Upper lobe of left lung (tissue), 6 donors: ENCODE measurements around the gene PCSK1N. TPM values are rescaled to one million over a fixed set of nuclear protein-coding genes. Genes with fewer than 3 reads are reported as not detected.

Experiments
- ATAC-seq, 2 donors: fragments of 200-7000 bp; cut with Tn5 transposase; one replicate each; pipeline ENCODE4 v1.9.1; 2022; ENCODE audit warnings: mild to moderate bottlenecking in 2 of 2, moderate library complexity in 2 of 2; ENCODE audit not compliant: low FRiP score in 2 of 2
- DNase-seq, 2 donors: peaks; one replicate each; pipeline ENCODE4 v3.0.0-alpha.2; 2019 to 2020
- H3K27ac ChIP-seq, 4 donors: fragments of 200-600 bp; sonication (generic); one replicate each; pipeline ENCODE4 v1.5.1; 2016 to 2019
- H3K27me3 ChIP-seq, 4 donors: fragments of 200-600 bp; sonication (generic); one replicate each; pipeline ENCODE4 v1.5.1; 2017 to 2019
- H3K36me3 ChIP-seq, 4 donors: fragments of 200-600 bp; sonication (generic); one replicate each; pipeline ENCODE4 v1.5.1; 2016 to 2019
- H3K4me1 ChIP-seq, 4 donors: fragments of 200-600 bp; sonication (generic); one replicate each; pipeline ENCODE4 v1.5.1; 2018 to 2019
- H3K4me3 ChIP-seq, 4 donors: fragments of 200-600 bp; sonication (generic); one replicate each; pipeline ENCODE4 v1.5.1; 2017 to 2019; ENCODE audit warnings: mild to moderate bottlenecking in 2 of 4, moderate library complexity in 1 of 4
- H3K9me3 ChIP-seq, 4 donors: fragments of 200-600 bp; sonication (generic); one replicate each; pipeline ENCODE4 v1.5.1; 2018 to 2019
- EP300 ChIP-seq, 4 donors: sonication (generic); formaldehyde crosslinking; IDR thresholded peaks; one replicate each; pipeline ENCODE4 v1.5.1; 2017; ENCODE audit warnings: antibody characterized with exemption in 4 of 4, control low read depth in 2 of 4
- POLR2A ChIP-seq, 4 donors: fragments of 450-650 bp; IDR thresholded peaks; one replicate each; pipeline ENCODE4 v1.5.1; 2016 to 2017; ENCODE audit warnings: antibody characterized with exemption in 4 of 4, mild to moderate bottlenecking in 2 of 4
- POLR2AphosphoS5 ChIP-seq, 2 donors: sonication (generic); formaldehyde crosslinking; IDR thresholded peaks; one replicate each; pipeline ENCODE4 v1.5.1; 2017; ENCODE audit warnings: antibody characterized with exemption in 2 of 2
- WGBS, 2 donors: methylation state at CpG; one replicate each; pipeline ENCODE4 v1.1.5; 2017 to 2018; 5-methylcytosine and 5-hydroxymethylcytosine counted together
- total RNA-seq, 6 donors: library from RNA; depleted of rRNA in 4 of 6; stranded (reverse); fragments of >200 nt in 4 of 6; gene quantifications; one replicate each; pipeline versions ENCODE4 v1.1.0 to v1.2.1, GENCODE V29; 2016 to 2021
- TF ChIP-seq, protein P1 (sequence below), 6 experiments: fragments of 450-650 bp in 4 of 6; fragments of 200-600 bp in 2 of 6; sonication (generic) in 2 of 6; IDR thresholded peaks; one replicate each; pipeline ENCODE4 v1.5.1; 2016 to 2019; ENCODE audit warnings: antibody characterized with exemption in 6 of 6
- donor health status: DM: no; HTN: no; CAD: no; lungs with moderate emphysema.
- donor health status: DM: no; HTN: yes; CAD: no; lungs with severe emphysema.

Gene PCSK1N
- total RNA-seq, 6 donors from 2014 or later, result 1.0 to 7.5 (median 2.3) TPM

DNA sequence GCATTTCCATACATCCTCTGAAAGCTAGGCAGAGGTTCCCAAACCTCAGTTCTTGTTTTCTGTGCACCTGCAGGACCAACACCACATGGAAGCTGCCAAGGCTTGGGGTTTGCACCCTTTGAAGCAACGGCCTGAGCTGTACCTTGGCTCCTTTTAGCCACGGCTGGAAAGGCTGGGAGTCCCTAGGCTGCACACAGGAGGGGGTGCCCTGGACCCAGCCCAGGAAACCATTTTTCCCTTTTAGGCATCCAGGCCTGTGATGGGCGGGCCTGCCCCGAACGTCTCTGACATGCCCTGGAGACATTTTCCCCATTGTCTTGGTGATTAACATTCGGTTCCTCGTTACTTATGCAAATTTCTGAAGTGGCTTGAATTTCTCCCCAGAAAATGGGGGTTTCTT lies 17.4 kb upstream of the PCSK1N start:
- H3K4me1 ChIP-seq, result no peaks in the 10 kb centered on the region
- no peaks in the 10 kb centered on the region for H3K27me3 ChIP-seq
- no peak for DNase-seq
- H3K9me3 ChIP-seq, result no peaks in the 10 kb centered on the region
- no peak overlapping the region for H3K27ac ChIP-seq
- H3K4me3 ChIP-seq, result no peak overlapping the region
- TF ChIP-seq, protein P1, sequence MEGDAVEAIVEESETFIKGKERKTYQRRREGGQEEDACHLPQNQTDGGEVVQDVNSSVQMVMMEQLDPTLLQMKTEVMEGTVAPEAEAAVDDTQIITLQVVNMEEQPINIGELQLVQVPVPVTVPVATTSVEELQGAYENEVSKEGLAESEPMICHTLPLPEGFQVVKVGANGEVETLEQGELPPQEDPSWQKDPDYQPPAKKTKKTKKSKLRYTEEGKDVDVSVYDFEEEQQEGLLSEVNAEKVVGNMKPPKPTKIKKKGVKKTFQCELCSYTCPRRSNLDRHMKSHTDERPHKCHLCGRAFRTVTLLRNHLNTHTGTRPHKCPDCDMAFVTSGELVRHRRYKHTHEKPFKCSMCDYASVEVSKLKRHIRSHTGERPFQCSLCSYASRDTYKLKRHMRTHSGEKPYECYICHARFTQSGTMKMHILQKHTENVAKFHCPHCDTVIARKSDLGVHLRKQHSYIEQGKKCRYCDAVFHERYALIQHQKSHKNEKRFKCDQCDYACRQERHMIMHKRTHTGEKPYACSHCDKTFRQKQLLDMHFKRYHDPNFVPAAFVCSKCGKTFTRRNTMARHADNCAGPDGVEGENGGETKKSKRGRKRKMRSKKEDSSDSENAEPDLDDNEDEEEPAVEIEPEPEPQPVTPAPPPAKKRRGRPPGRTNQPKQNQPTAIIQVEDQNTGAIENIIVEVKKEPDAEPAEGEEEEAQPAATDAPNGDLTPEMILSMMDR (IDR thresholded peaks at IDR 0.05), result no peak
- WGBS, 2 donors, result 76 to 88% methylated on average over 5 to 6 of the region's 7 CpGs
- H3K36me3 ChIP-seq, result no peaks in the 10 kb centered on the region
- ATAC-seq, result no peak

DNA sequence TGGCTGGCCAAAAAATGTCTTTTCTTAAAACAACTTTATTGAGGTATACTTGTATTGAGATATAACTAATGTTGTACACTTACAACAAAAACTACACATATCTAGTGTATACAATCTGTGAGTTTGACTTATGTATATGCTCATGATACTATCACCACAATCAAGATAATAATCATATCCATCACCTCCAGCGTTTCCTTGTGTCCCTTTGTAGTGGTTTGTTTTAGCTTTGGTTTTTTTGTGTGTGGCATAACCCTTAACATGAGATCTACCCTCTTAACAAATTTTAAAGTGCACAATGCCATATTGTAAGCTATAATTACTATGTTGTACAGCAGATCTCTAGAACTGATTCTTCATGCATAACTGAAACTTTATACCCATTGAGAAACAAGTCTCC lies 13.4 kb upstream of the PCSK1N start:
- no peaks in the 10 kb centered on the region for H3K27me3 ChIP-seq
- DNase-seq (no peak), ATAC-seq (no peak)
- WGBS, 2 donors, result 30 to 58% methylated on average over 1 of the region's 1 CpG
- TF ChIP-seq POLR2AphosphoS5 (IDR thresholded peaks at IDR 0.05) (no peak), POLR2A (IDR thresholded peaks at IDR 0.05) (no peak), EP300 (IDR thresholded peaks at IDR 0.05) (no peak)
- TF ChIP-seq, protein P1 (IDR thresholded peaks at IDR 0.05), result no peak
- no peak overlapping the region for H3K4me3 ChIP-seq
- no peaks in the 10 kb centered on the region for H3K36me3 ChIP-seq
- no peak overlapping the region for H3K27ac ChIP-seq
- no peaks in the 10 kb centered on the region for H3K9me3 ChIP-seq
- no peaks in the 10 kb centered on the region for H3K4me1 ChIP-seq

DNA sequence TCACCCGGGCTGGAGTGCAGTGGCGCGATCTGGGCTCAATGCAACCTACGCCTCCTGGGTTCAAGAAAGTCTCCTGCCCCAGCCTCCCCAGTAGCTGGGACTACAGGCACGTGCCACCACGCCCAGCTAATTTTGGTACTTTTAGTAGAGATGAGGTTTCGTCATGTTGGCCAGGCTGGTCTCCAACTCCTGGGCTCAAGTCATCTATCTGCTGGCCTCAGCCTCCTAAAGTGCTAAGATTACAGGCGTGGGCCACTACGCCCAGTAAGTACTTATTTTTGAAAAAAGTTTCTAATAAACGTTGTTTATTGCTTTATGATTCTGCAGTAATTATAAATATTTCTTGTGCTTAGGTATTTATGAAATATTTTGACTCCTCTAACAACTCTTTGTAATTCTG lies 4.3 kb upstream of the PCSK1N start:
- 71 to 77% methylated on average over 5 to 10 of the region's 10 CpGs for WGBS, 2 donors

DNA sequence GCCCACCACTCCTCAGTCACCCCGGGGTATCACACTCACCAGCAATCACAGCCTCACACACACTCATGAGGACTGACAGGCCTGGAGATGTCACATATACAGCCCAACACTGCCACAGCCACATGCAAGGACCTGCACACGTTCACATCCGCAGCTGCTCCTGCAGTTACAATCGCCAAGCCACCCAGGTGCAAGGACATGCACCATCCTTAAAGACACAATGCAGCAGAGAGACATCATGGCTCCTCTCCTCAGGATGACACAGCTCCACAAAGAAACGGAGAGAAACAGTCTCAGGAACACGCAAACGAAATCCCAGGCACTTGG lies 1.1 kb downstream of the PCSK1N start:
- Histone ChIP-seq H3K36me3 (no peaks in the 10 kb centered on the region), H3K27me3 (peaks cover 0 to 26% (median 2%) of the 10 kb centered on the region in 4 donors), H3K4me1 (peaks cover 0 to 14% (median 0%) of the 10 kb centered on the region in 4 donors), H3K9me3 (no peaks in the 10 kb centered on the region), H3K4me3 (no peak overlapping the region), H3K27ac (no peak overlapping the region)
- 26 to 60% methylated on average over 1 to 7 of the region's 7 CpGs for WGBS, 2 donors
- ATAC-seq (peak in 1 of 2 donors; percentile 45), DNase-seq (no peak)
- TF ChIP-seq POLR2AphosphoS5 (IDR thresholded peaks at IDR 0.05), result no peak
- no peak for TF ChIP-seq POLR2A (IDR thresholded peaks at IDR 0.05)
- TF ChIP-seq EP300 (IDR thresholded peaks at IDR 0.05), result no peak
- TF ChIP-seq, protein P1 (IDR thresholded peaks at IDR 0.05), result no peak

More for the DNA sequence above, 4.3 kb upstream of the PCSK1N start:
- Histone ChIP-seq H3K4me3 (no peak overlapping the region), H3K36me3 (no peaks in the 10 kb centered on the region), H3K4me1 (peaks cover 0 to 9% (median 0%) of the 10 kb centered on the region in 4 donors), H3K27ac (no peak overlapping the region), H3K27me3 (peaks cover 0 to 10% (median 2%) of the 10 kb centered on the region in 4 donors), H3K9me3 (no peaks in the 10 kb centered on the region)
- ATAC-seq, result no peak
- DNase-seq, result no peak
- TF ChIP-seq POLR2AphosphoS5 (IDR thresholded peaks at IDR 0.05), result no peak
- TF ChIP-seq EP300 (IDR thresholded peaks at IDR 0.05), result no peak
- TF ChIP-seq POLR2A (IDR thresholded peaks at IDR 0.05), result no peak
- TF ChIP-seq, protein P1 (IDR thresholded peaks at IDR 0.05), result no peak

DNA sequence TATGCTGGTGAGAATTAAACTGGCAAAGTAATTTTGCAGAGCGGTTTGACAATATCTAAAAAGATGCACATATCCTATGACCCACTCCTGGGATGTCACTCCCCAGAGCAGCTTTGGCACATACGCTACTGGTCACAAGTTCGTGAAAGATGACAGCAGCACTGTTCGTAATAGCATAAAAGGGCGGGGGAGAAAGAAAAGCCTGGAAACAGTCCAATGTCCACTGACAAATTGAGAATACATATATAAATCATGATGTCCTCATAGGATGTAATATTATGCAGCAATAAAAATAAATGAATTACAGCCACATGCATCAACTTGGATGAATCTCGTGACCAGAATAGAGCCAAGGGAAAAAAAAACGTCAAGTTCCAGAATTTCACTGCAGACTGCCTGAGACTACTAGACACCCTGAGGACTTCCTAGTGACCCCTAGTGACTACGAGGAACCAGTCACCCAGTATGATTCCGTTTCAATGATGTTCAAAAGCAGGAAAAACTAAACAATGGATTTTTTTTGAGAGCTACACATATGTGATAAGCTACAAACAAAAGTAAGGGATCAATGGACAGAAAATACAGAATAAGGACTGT lies 1.8 kb downstream of the PCSK1N start:
- WGBS, 2 donors, result 33 to 48% methylated on average over 9 of the region's 9 CpGs

More for the DNA sequence above, 1.8 kb downstream of the PCSK1N start:
- no peaks in the 10 kb centered on the region for H3K9me3 ChIP-seq
- no peak for DNase-seq
- H3K27ac ChIP-seq, result no peak overlapping the region
- no peak for ATAC-seq
- no peaks in the 10 kb centered on the region for H3K36me3 ChIP-seq
- peaks cover 0 to 26% (median 2%) of the 10 kb centered on the region in 4 donors for H3K27me3 ChIP-seq
- peaks cover 0 to 14% (median 0%) of the 10 kb centered on the region in 4 donors for H3K4me1 ChIP-seq
- no peak for TF ChIP-seq POLR2AphosphoS5 (IDR thresholded peaks at IDR 0.05)
- no peak for TF ChIP-seq EP300 (IDR thresholded peaks at IDR 0.05)
- TF ChIP-seq, protein P1 (IDR thresholded peaks at IDR 0.05), result no peak
- TF ChIP-seq POLR2A (IDR thresholded peaks at IDR 0.05), result no peak
- no peak overlapping the region for H3K4me3 ChIP-seq
